HG02759 (cell line): Measurements from ENCODE around the gene STBD1.
"Not testable (repeated sequence)": the region's sequence is repeated elsewhere in the genome, so short reads cannot be mapped to it uniquely, and the experiment has no call there.

Experiments used
- ATAC-seq: cut with Tn5 transposase; IDR thresholded peaks from one replicate; pipeline ENCODE4 v1.9.1; 2021; ENCODE audit warnings: mild to moderate bottlenecking, moderate library complexity; ENCODE audit not compliant: unreplicated experiment

Gene STBD1

DNA sequence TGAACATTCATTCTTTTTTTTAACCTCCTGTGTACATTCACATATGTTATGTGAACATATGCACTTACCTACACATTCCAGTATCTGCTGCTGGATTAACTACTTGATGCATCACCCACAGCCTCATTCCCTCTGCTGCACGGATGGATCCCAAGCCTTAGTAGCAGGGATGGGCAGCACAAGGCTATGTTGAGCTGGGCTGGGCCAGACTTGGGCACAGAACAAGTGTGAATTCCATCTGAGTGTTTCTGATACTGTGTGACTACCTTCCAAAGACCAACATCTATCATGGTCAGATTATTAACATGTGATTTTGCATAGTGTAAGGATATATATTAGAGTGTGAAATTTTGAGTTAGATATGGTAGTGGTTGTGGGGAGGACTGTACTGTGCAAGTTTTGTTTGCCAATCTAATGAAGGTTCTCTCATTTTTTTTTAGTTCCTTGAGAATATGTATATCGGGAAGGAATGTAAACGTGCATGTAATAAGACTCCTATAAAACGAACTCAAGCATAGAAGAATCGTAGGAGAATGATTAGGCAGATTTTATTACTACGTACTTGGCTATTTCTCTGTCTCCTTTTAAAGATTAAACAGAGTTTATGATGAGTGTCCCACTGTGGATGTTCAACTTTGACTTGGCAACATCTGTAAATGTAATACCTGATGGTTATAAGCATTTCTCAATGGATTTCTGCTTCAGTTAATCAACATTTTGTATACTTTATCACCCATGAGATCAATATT, 23.4 kb upstream of the STBD1 start:
- no peak for ATAC-seq

DNA sequence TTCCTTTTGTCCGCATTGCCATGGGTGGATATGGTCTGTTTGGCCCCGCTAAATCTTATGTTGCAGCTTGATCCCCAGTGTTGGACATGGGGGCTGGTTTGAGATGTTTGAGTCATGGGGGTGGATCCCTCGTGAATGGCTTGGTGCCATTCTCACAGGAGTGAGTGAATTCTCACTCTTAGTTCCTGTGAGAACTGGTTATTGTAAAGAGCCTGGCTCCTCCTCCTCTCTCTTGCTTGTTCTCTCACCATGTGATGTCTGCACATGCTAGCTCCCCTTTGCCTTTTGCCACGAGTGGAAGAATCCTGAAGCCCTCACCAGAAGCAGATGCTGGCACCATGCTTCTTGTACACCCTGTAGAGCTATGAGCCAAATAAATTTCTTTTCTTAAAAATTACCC, 22.6 kb upstream of the STBD1 start:
- ATAC-seq, result no peak

DNA sequence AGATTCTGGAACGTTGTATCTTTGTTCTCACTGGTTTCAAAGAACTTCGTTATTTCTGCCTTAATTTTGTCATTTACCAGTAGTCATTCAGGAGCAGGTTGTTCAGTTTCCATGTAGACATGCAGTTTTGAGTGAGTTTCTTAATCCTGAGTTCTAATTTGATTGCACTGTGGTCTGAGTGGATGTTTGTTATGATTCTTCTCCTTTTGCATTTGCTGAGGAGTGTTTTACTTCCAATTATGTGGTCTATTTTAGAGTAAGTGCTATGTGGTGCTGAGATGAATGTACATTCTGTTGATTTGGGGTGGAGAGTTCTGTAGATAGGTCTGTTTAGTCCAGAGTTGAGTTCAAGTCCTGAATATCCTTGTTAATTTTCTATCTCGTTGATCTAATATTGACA, 18.7 kb upstream of the STBD1 start:
- not testable (repeated sequence) for ATAC-seq

DNA sequence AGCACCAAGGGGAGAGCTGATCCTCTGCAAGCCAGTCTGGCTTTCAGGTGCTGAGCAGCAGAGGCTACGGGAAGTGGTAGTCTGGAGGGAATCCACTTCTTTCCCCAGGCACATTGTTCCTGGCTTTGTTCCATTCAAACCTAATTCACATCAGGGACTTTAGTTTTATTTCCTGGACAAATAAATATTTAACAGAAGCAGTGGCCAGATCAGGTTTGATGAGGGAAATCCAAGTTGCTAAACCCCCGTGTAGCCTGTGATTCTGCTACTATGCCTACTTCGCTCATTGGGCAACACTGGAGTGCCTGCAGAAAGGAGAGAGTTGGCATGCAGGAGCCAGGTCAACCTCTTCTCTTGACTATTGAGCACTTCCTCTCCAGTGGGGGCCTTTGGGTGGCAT, 13.8 kb upstream of the STBD1 start:
- ATAC-seq, result no peak

DNA sequence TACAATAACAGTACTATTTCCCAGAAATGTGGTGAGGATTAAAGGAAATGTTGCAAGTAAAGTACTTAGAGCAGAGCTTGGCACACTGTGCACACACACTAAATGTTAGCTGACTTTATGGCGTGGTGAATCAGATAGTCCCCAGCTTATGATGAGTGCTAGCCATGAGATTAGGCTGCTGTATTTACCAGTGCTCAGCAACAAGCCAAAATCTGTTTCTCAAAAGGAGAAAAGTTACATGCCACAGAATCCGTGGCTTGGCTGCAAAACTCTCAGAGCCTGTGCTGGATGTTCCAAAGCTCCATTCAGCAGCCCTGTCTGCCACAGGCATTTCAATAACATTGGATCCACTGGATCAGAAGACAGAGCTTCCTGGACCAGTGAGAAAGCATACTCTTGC, 12.8 kb upstream of the STBD1 start:
- ATAC-seq, result no peak

DNA sequence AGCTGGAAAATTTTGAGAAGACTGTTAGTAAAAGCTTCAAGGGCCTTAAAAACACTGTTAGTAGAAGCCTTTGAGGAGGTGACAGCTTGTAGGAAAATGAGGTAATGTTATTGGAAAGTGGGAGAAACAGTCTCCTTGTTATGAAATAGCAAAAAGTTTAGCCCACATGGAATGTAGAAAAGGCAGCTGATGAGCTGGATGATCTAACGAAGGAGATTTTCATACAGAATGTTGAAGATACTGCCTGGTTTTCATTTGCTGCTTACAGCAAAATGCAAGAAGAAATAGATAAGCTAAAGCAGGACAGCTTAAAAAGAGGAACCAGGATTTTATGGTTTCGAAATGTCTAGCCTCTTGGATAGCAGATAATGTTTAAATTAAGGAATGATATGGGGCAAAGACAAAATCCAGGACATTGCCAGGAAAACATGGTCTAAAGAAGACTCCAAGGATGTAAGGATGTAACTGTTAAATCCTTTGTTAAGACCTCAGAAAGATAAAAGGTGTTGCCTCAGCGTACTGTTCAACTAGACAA, 10.2 kb upstream of the STBD1 start:
- ATAC-seq, result no peak

DNA sequence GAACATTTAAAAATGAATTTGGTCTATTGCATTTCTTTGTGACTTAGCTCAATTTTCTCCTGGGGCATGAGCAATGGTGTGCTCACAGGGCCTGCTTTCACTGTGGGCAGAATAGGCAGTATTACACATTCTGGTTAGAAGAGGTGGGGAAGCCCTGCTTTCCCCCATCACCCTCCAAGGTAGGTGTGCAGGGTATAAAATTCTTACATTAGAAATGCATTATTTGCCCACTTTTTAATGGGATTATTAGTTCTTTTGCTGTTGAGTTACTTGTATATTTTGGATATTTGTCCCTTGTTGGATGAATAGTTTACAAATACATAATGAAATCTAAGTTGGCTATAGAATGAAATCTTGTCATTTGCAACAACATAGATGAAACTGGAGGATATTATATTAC, 8.3 kb upstream of the STBD1 start:
- ATAC-seq, result no peak

DNA sequence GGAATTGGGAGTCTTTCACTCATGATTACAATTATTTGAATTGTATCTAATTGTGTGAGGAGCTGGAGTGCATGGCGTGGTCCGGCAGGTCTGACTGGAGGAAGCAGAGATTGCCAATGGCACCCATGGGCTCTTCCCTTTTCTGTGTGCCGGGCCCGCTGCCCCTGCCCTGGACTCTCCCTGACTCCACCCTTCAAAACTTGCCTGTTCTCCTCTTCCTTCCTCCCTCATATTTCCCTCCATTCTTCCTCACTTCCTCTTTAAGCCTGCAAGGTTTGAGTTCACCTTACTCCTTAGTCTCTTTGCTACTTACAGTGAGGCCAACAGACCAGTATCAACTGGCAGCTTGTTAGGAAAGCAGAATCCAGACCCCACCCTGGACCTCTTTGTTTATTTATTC, 6.5 kb upstream of the STBD1 start:
- ATAC-seq, result no peak

DNA sequence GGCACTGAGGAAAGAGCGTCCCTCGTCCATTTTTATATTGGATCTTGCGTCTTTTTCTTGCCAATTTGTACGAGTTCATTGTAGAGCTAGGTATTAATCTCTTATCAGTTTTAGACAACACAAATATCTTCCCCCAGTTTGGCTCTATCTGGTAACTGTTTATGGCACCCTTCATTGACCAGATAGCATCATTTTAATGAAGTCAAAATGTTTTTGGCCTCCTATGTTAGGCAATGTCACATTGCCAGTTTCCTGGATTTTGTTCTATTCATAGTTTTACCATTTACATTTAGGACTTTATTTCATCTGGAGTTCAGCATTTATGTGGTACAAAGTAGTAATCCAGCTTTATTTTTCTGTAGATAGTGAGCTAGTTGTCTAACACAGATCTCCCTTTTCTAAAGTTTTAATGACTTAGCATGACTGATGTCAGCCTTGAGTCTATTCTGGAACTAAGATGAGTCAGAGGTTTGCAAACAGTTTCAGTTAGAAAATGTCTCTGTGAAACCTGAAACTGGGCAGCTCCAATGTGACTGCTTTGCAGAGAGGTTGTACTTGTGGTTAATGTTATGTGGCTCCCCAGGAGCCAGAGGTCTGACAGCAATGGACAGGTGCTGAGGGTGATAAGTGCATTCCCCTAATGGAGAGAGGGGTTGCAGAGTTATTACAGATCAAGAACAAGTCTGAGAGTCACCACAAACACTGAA, 5.3 kb upstream of the STBD1 start:
- ATAC-seq, result peak; percentile 99

DNA sequence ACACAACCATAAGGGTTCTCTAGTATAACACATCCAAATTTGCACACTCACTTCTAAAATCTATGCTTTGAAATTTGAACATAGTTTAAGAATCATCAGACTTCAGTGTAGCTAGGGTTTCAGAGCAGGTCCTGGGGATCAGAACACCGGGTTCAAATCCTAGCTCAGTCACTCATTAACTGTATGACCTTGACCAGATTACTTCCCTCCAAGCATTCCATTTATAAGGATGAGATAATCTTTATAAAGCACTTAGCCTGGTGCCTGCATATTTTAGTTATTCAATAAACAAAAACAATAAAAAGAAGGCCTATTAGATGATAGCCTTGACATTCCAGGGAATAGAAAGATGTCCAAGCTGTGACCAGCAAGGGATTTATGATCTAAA, 4.8 kb upstream of the STBD1 start:
- no peak for ATAC-seq

DNA sequence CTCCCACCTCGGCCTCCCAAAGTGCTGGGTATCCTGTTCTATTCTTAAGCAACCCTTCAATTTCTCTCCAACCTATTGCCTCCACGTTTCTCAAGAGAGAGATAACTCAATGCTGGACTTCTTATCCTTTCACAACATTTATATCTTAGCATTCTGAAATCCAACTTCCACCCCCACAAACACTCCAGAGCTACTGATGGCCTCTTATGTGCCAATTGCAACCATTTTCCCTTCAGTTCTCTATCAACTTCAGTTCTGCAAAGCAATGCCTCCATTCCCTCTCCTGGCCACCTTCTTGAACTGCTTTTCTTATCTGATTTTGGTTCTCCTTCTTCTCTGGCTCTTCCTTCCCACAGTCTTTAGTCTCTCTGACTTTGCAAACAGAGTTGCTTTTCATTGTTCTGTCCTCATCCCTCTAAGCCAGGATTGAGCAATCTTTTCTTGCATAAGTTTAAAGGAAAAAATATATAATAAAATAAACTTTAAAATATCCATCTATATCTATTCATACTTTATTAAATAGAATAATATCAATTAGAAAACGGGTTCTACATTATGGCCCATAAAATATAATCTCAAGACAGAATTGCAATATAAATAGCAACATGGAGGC, 3.6 kb upstream of the STBD1 start:
- ATAC-seq, result no peak

DNA sequence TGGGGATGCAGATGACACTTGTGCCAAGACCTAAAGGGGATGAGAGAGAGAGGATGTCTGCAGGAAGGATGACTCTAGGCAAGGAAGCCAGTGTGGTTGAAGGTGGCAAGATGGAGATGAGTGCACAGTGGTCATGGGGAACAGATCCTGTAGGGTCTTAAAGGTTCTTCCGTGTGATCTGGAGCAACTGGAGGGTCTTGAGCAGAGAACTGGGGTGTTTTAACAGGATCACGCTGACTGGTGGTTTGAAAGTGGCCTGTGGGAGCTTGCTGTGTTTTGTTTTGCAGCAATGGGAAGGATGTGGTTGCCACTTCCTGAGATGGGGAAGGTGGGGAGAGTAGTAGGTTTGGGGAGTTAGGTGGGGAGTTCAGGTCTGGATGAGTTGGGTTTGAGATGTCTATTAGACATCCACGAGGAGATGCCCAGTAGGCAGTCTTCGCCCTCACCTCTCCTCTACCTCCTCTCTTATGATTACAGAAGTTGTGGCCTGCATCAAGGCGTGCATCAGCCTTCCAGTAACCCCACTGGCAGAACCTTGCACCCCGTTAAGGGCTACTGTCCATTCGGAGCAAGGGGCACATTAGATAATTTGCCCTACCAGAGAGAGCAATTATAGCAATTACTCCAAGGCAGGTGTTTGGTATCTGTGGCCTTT, 1.4 kb upstream of the STBD1 start:
- ATAC-seq, result no peak

DNA sequence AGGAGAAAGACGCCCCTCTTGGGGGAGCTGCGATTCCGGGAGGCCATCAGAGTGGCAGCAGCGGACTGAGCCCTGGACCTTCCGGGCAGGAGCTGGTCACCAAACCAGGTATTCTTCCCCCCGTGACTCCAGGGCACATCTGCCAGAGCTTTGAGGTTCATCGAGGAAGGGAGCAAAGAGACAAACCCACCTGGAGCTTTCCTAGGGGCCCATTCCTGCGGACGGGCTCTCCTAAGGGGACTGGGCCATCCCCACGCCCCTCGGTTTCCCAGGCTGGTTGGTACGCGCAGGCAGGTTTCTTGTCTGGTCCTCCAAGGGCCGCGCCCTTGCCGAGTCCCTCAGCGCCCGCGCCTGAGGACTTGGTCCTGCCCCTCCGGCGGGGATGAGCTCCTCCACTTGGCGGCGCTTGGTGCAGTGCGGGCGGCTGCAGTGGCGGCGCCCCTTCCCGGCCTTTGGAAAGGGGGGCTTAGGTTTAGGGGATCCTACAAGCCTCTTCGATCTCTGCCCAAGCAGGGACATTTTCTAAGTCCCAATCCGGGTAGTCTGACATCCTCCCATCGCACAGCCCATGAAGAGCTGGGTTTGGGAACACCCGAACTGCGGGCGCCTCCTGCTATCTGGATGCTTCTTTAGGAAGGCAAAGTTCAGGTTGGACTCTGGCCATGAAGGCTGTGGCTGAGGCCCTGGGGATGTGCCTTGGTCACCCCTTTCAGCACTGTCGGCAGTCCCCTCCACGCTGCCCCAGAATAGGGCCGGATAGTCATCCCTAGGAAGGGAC, 538 bp downstream of the STBD1 start:
- ATAC-seq, result no peak

DNA sequence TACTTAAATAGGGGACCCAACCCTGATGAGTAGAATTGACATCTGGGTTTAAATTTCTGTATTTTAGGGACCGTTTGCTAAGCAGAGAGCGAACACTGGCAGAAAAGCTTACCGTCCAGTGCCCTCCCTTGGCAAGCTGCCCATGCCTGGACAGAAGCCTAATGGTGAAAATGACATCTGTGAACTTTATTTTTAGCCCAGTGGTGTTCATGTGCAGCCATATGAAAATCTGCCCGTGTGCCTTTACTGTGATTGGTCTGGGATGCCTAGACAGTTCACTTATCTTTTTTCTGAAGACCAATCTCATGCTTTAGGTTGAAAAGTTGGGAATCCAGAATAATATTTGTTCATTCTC, 1.1 kb downstream of the STBD1 start:
- ATAC-seq, result no peak

DNA sequence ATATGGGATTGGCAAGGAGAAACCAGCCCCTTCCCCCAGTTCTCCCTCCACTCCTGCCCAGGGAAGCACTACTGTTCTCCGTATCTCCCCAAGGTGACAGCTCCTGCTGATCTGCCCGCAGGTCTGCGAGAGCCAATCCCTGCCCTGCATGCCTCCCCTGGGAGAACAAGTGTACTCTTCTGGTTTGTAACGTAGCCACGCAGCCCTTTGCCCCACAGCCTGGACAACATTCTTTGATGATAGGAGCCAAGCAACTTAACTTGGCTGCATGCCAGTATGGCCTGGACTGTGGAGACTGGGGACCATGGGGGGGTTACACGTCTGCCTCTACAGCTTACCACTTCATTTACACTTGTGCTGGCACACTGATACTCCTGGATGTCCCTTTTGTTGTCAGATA, 2.0 kb downstream of the STBD1 start:
- no peak for ATAC-seq

DNA sequence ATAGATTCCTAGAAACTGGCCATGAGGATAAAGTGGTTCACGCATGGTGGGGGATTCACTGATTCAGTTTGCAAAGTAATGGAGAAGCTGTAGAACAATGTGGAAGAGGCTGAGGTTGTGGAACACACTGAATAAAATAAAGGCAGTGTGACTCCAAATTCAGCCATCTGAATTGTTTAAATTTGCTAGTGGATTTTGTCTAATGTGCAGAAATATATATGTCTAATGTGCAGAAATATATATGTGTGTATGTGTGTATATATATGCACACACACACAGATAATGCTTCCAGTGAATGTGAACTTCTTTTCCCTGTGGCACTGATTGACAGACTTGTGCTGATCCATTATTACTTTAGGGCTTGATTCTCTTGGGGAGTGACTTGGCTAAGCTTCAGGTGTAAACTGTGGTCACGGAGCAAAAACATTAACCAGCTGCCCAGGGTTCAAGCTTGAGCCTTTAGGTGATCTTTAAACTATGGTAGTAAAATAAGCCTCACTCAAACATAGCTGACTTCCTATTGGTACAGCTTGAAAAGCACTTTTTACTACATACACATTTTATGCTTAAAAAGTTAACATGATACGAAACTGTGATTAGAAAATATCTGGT, 3.5 kb downstream of the STBD1 start:
- ATAC-seq, result no peak

DNA sequence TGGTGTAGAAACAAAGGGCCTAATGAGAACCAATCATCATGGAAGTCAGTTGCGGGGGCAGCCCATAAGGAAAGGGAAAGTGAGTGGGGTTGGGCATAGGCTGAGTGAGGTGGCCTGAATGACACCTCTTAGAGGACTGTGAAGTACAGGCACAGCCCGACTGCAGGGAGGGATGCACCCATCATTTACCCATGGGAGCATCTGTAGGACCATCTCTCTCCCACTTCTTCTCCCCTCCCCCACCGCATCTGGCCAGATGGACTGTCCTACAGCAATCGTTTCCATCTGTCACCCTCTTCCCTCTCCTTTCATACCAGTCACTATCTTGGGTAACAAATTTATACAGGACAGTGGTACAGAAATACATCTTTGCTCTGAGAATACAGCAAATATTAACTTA, 4.2 kb downstream of the STBD1 start:
- no peak for ATAC-seq

DNA sequence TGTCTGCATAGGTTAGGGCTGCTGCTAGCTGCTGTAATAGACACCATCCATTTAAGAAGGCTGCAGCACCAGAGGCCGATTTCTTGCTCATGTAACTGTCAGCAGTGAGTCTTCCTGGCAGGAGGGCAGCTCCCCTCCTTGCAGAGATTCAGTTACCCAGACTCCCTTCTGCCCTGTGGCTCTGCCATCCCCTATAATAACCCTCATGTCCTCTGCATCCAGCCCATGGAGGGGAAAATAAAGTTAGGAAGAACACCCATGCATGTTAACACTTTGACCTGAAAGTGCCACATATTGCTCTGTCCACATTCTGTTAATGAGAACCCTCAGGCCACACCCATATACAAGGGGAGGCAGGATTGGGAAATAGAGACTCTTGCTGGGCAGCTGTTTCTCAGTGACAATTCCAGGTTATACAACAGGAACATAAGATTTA, 5.4 kb downstream of the STBD1 start:
- no peak for ATAC-seq

DNA sequence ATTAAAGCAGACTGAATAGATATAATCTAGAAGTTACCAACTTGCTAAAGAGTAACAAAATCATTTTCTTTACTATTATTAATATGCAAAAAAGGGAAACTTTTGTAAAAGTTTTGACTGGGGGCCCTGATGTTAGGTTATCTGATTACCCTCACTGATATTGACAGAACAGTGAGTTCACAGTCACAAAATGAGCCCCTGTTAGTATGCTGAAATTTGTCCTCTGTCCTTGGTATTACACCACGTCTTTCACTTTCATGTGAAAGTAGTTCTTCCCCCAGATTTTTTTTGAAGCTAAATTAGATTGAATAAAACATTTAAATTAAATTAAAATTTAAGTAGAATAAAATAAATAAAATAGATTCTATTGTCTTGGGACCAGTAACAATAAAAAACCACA, 5.9 kb downstream of the STBD1 start:
- ATAC-seq, result no peak

DNA sequence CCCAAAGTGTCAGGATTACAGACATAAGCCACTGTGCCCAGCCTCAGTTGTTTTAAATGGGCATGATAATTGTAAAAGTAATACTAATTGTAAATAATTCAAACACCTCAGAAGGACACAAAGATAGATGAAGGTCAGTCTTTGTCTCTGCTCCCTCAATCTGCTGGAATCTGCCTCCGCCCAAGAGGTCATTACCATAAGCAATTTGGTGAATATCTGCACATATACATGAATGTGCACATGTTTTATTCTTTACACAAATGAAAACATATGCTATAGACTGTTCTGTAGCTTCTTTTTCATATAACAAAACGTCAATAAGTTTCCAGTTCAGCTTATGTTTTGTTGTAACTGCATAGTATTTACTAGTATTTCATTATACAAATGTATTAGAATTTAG, 7.0 kb downstream of the STBD1 start:
- ATAC-seq, result no peak
